ENCODE results near the gene TBX18. TPM values are rescaled to one million over a fixed set of nuclear protein-coding genes. Genes with fewer than 3 reads are reported as not detected.

TBX18 gene
- total RNA-seq, 4 donors from 2014 or later = under 0.01 to 19.9 (median 4.3) TPM

GRCh38 chr6:84805145-84805544 lies 40.7 kb upstream of the TBX18 start:
- no peak overlapping the region for H3K4me3 ChIP-seq
- H3K36me3 ChIP-seq = no peaks in the 10 kb centered on the region
- no peak for TF ChIP-seq CTCF (IDR thresholded peaks at IDR 0.05)
- TF ChIP-seq POLR2A (IDR thresholded peaks at IDR 0.05) = no peak
- H3K27ac ChIP-seq = no peak overlapping the region
- intact Hi-C loops (cut with DNase I; ENCODE audit: low total_unique reads) = no loop called here
- H3K4me1 ChIP-seq = no peaks in the 10 kb centered on the region
- no peaks in the 10 kb centered on the region for H3K9me3 ChIP-seq
- DNase-seq = no peak
- H3K27me3 ChIP-seq = no peaks in the 10 kb centered on the region

- intact Hi-C loops (cut with DNase I; ENCODE audit: low total_unique reads) = no loop called here
- Histone ChIP-seq H3K36me3 (no peaks in the 10 kb centered on the region), H3K27ac (no peak overlapping the region), H3K4me1 (no peaks in the 10 kb centered on the region), H3K4me3 (no peak overlapping the region), H3K9me3 (no peaks in the 10 kb centered on the region), H3K27me3 (no peaks in the 10 kb centered on the region)
- no peak for DNase-seq
- TF ChIP-seq CTCF (IDR thresholded peaks at IDR 0.05) = no peak
- no peak for TF ChIP-seq POLR2A (IDR thresholded peaks at IDR 0.05)
These were observed 40.3 kb upstream of the TBX18 start for GRCh38 chr6:84804720-84805119.

GRCh38 chr6:84801250-84801649 lies 36.9 kb upstream of the TBX18 start:
- TF ChIP-seq CTCF (IDR thresholded peaks at IDR 0.05) = no peak
- no peak for TF ChIP-seq POLR2A (IDR thresholded peaks at IDR 0.05)
- Histone ChIP-seq H3K27me3 (no peaks in the 10 kb centered on the region), H3K36me3 (no peaks in the 10 kb centered on the region), H3K9me3 (no peaks in the 10 kb centered on the region), H3K4me1 (no peaks in the 10 kb centered on the region), H3K27ac (no peak overlapping the region), H3K4me3 (no peak overlapping the region)
- intact Hi-C loops (cut with DNase I; ENCODE audit: low total_unique reads) = no loop called here
- DNase-seq = no peak

- DNase-seq = no peak
- Histone ChIP-seq H3K27me3 (no peaks in the 10 kb centered on the region), H3K4me1 (no peaks in the 10 kb centered on the region), H3K36me3 (no peaks in the 10 kb centered on the region), H3K27ac (no peak overlapping the region), H3K9me3 (no peaks in the 10 kb centered on the region), H3K4me3 (no peak overlapping the region)
- TF ChIP-seq POLR2A (IDR thresholded peaks at IDR 0.05) (no peak), CTCF (IDR thresholded peaks at IDR 0.05) (no peak)
- intact Hi-C loops (cut with DNase I; ENCODE audit: low total_unique reads) = no loop called here
These were observed 33.9 kb upstream of the TBX18 start for GRCh38 chr6:84798257-84798656.

- Histone ChIP-seq H3K36me3 (no peaks in the 10 kb centered on the region), H3K27me3 (no peaks in the 10 kb centered on the region), H3K27ac (no peak overlapping the region), H3K4me3 (no peak overlapping the region), H3K4me1 (no peaks in the 10 kb centered on the region), H3K9me3 (no peaks in the 10 kb centered on the region)
- intact Hi-C loops (cut with DNase I; ENCODE audit: low total_unique reads) = no loop called here
- TF ChIP-seq POLR2A (IDR thresholded peaks at IDR 0.05) (no peak), CTCF (IDR thresholded peaks at IDR 0.05) (no peak)
- DNase-seq = no peak
These were observed 31.9 kb upstream of the TBX18 start for GRCh38 chr6:84796343-84796742.

Data from uterus (tissue), 4 donors.